ENCODE data around the gene GRID1.

GRID1 gene

DNA sequence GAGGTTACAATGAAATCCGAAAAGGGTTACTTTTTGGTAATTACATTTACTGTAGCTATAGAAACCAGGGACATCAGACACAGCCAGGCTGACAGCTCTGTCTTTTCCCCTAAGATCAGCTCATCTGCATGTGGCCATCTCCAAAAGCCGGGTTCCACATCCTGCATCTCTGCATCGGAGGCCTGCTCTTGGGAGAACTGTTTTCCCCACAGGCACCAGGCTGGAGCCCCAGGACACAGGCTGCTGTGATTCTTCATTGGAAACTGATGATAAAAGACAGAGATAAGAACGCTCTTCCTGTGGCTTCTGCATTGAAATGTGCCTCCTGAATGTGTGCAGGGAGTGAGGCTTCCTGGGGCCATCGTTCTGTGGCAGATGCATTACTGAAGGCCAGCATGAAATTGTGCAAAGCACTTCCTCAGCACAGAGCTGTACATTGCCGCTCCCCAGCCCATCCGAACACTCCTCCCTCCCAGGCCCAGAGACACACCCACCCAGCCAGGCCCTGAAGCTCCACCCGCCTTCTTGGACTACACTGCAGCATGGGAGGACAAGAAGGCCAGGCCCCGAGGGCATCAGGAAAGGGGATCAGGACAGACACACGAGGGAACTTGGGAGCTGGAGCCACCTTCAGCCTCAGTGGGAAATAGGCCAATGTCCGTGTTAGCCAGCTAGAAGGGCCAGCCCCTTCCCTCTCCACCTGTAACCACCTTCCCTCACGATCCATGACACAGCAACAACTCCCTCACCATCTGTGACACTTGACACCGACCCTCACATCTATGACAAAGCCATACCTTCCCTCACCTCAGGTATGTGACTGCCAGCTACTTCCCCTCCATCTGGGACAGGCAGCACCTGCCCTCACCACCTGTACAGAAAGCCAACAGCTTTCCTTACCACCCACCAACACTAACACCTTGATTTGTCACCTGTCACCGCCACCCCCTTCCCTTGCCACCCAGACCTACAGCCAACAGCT, 113.2 kb downstream of the GRID1 start:
- CTCF ChIA-PET: interaction anchor here (0.7 kb wide), 1 partner anchor 17 kb away, joined by 3 read pairs; no protein-coding TSS in a partner anchor
- H3K36me3 ChIP-seq (ENCODE audit: control insufficient read depth in 2 of 2, insufficient read depth in 1 of 2, low read length in 2 of 2): no peaks in the 10 kb centered on the region
- H3K4me1 ChIP-seq (ENCODE audit: control insufficient read depth, insufficient read depth, low read length): peaks cover 22% of the 10 kb centered on the region
- POLR2A ChIA-PET: interaction anchor here (0.9 kb wide), 1 partner anchor 113 kb away, joined by 4 read pairs; the partner anchor contains the start of gene GRID1
- no peak overlapping the region for H3K27ac ChIP-seq (ENCODE audit: extremely low read depth, low read depth, low read length)
- no peak overlapping the region for H3K4me3 ChIP-seq (ENCODE audit: low read depth, low read length)
- TF ChIP-seq, protein P1, sequence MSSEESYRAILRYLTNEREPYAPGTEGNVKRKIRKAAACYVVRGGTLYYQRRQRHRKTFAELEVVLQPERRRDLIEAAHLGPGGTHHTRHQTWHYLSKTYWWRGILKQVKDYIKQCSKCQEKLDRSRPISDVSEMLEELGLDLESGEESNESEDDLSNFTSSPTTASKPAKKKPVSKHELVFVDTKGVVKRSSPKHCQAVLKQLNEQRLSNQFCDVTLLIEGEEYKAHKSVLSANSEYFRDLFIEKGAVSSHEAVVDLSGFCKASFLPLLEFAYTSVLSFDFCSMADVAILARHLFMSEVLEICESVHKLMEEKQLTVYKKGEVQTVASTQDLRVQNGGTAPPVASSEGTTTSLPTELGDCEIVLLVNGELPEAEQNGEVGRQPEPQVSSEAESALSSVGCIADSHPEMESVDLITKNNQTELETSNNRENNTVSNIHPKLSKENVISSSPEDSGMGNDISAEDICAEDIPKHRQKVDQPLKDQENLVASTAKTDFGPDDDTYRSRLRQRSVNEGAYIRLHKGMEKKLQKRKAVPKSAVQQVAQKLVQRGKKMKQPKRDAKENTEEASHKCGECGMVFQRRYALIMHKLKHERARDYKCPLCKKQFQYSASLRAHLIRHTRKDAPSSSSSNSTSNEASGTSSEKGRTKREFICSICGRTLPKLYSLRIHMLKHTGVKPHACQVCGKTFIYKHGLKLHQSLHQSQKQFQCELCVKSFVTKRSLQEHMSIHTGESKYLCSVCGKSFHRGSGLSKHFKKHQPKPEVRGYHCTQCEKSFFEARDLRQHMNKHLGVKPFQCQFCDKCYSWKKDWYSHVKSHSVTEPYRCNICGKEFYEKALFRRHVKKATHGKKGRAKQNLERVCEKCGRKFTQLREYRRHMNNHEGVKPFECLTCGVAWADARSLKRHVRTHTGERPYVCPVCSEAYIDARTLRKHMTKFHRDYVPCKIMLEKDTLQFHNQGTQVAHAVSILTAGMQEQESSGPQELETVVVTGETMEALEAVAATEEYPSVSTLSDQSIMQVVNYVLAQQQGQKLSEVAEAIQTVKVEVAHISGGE (tag by site-specific recombination; conservative IDR thresholded peaks at IDR 0.05; ENCODE audit: low read depth): no peak
- TF ChIP-seq SCRT2 (tag by site-specific recombination; IDR thresholded peaks at IDR 0.05) (peak; percentile 93), ZFHX2 (tag by site-specific recombination; conservative IDR thresholded peaks at IDR 0.05) (0 out of 2 replicates have a peak, but pooled peaks have one; percentile 7), RBAK (tag by site-specific recombination; IDR thresholded peaks at IDR 0.05) (no peak), ZIC2 (tag by site-specific recombination; IDR thresholded peaks at IDR 0.05) (peak; percentile 83), KLF1 (tag by site-specific recombination; IDR thresholded peaks at IDR 0.05) (peak; percentile 85), KLF9 (tag by site-specific recombination; IDR thresholded peaks at IDR 0.05; ENCODE audit: low read depth) (peak; percentile 76), SCRT1 (tag by site-specific recombination; IDR thresholded peaks at IDR 0.05; ENCODE audit: borderline replicate concordance) (peak; percentile 81; the same call in 1 of the 2 replicates), ZNF600 (tag by site-specific recombination; IDR thresholded peaks at IDR 0.05) (peak; percentile 86), KLF10 (tag by site-specific recombination; IDR thresholded peaks at IDR 0.05) (peak; percentile 58; the same call in 1 of the 2 replicates), ZNF747 (tag by site-specific recombination; IDR thresholded peaks at IDR 0.05) (no peak), YY1 (tag by site-specific recombination; IDR thresholded peaks at IDR 0.05) (no peak), ZNF157 (tag by site-specific recombination; IDR thresholded peaks at IDR 0.05) (no peak), GLI2 (tag by site-specific recombination; IDR thresholded peaks at IDR 0.05; ENCODE audit: borderline replicate concordance, low read depth) (no peak), HOXD13 (CRISPR knock-in tag; IDR thresholded peaks at IDR 0.05; ENCODE audit: borderline replicate concordance) (peak; percentile 65; the same call in 1 of the 2 replicates), ZNF416 (tag by site-specific recombination; IDR thresholded peaks at IDR 0.05) (no peak)
- TF ChIP-seq, protein P2, sequence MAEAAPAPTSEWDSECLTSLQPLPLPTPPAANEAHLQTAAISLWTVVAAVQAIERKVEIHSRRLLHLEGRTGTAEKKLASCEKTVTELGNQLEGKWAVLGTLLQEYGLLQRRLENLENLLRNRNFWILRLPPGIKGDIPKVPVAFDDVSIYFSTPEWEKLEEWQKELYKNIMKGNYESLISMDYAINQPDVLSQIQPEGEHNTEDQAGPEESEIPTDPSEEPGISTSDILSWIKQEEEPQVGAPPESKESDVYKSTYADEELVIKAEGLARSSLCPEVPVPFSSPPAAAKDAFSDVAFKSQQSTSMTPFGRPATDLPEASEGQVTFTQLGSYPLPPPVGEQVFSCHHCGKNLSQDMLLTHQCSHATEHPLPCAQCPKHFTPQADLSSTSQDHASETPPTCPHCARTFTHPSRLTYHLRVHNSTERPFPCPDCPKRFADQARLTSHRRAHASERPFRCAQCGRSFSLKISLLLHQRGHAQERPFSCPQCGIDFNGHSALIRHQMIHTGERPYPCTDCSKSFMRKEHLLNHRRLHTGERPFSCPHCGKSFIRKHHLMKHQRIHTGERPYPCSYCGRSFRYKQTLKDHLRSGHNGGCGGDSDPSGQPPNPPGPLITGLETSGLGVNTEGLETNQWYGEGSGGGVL (tag by site-specific recombination; IDR thresholded peaks at IDR 0.05): 0 out of 2 replicates have a peak, but pooled peaks have one; percentile 13
- TF ChIP-seq, protein P3, sequence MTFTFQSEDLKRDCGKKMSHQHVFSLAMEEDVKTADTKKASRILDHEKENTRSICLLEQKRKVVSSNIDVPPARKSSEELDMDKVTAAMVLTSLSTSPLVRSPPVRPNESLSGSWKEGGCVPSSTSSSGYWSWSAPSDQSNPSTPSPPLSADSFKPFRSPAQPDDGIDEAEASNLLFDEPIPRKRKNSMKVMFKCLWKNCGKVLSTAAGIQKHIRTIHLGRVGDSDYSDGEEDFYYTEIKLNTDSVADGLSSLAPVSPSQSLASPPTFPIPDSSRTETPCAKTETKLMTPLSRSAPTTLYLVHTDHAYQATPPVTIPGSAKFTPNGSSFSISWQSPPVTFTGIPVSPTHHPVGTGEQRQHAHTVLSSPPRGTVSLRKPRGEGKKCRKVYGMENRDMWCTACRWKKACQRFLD (tag by site-specific recombination; IDR thresholded peaks at IDR 0.05): no peak
- TF ChIP-seq, protein P4, sequence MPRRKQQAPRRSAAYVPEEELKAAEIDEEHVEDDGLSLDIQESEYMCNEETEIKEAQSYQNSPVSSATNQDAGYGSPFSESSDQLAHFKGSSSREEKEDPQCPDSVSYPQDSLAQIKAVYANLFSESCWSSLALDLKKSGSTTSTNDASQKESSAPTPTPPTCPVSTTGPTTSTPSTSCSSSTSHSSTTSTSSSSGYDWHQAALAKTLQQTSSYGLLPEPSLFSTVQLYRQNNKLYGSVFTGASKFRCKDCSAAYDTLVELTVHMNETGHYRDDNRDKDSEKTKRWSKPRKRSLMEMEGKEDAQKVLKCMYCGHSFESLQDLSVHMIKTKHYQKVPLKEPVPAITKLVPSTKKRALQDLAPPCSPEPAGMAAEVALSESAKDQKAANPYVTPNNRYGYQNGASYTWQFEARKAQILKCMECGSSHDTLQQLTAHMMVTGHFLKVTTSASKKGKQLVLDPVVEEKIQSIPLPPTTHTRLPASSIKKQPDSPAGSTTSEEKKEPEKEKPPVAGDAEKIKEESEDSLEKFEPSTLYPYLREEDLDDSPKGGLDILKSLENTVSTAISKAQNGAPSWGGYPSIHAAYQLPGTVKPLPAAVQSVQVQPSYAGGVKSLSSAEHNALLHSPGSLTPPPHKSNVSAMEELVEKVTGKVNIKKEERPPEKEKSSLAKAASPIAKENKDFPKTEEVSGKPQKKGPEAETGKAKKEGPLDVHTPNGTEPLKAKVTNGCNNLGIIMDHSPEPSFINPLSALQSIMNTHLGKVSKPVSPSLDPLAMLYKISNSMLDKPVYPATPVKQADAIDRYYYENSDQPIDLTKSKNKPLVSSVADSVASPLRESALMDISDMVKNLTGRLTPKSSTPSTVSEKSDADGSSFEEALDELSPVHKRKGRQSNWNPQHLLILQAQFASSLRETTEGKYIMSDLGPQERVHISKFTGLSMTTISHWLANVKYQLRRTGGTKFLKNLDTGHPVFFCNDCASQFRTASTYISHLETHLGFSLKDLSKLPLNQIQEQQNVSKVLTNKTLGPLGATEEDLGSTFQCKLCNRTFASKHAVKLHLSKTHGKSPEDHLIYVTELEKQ (tag by site-specific recombination; IDR thresholded peaks at IDR 0.05; ENCODE audit: borderline replicate concordance): no peak
- TF ChIP-seq, protein P5, sequence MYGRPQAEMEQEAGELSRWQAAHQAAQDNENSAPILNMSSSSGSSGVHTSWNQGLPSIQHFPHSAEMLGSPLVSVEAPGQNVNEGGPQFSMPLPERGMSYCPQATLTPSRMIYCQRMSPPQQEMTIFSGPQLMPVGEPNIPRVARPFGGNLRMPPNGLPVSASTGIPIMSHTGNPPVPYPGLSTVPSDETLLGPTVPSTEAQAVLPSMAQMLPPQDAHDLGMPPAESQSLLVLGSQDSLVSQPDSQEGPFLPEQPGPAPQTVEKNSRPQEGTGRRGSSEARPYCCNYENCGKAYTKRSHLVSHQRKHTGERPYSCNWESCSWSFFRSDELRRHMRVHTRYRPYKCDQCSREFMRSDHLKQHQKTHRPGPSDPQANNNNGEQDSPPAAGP (tag by site-specific recombination; IDR thresholded peaks at IDR 0.05): peak; percentile 53
- TF ChIP-seq, protein P6, sequence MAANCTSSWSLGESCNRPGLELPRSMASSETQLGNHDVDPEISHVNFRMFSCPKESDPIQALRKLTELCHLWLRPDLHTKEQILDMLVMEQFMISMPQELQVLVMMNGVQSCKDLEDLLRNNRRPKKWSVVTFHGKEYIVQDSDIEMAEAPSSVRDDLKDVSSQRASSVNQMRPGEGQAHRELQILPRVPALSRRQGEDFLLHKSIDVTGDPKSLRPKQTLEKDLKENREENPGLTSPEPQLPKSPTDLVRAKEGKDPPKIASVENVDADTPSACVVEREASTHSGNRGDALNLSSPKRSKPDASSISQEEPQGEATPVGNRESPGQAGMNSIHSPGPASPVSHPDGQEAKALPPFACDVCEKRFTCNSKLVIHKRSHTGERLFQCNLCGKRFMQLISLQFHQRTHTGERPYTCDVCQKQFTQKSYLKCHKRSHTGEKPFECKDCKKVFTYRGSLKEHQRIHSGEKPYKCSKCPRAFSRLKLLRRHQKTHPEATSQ (tag by site-specific recombination; IDR thresholded peaks at IDR 0.05): no peak
- TF ChIP-seq, protein P7, sequence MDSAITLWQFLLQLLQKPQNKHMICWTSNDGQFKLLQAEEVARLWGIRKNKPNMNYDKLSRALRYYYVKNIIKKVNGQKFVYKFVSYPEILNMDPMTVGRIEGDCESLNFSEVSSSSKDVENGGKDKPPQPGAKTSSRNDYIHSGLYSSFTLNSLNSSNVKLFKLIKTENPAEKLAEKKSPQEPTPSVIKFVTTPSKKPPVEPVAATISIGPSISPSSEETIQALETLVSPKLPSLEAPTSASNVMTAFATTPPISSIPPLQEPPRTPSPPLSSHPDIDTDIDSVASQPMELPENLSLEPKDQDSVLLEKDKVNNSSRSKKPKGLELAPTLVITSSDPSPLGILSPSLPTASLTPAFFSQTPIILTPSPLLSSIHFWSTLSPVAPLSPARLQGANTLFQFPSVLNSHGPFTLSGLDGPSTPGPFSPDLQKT (IDR thresholded peaks at IDR 0.05; ENCODE audit: borderline replicate concordance, low read depth, low read length): no peak
- H3K9me3 ChIP-seq (ENCODE audit: control insufficient read depth, insufficient read depth, low read depth, low read length): no peaks in the 10 kb centered on the region
